Thyroid gland (tissue), 4 donors: ENCODE data around the gene ELOB.

Experiments used
- CTCF ChIP-seq, 6 experiments: fragments of 200-600 bp in 3 of 6; fragments of 450-650 bp in 3 of 6; sonication (generic) in 3 of 6; IDR thresholded peaks; one replicate each; pipeline ENCODE4 v1.5.1; 2016 to 2019; ENCODE audit warnings: antibody characterized with exemption in 6 of 6, mild to moderate bottlenecking in 2 of 6, inconsistent platforms in 1 of 6, moderate library complexity in 1 of 6
- POLR2A ChIP-seq, 2 donors: fragments of 450-650 bp; IDR thresholded peaks; one replicate each; pipeline ENCODE4 v1.6.1; 2017; ENCODE audit warnings: antibody characterized with exemption in 2 of 2, mild to moderate bottlenecking in 2 of 2, moderate library complexity in 1 of 2

DNA sequence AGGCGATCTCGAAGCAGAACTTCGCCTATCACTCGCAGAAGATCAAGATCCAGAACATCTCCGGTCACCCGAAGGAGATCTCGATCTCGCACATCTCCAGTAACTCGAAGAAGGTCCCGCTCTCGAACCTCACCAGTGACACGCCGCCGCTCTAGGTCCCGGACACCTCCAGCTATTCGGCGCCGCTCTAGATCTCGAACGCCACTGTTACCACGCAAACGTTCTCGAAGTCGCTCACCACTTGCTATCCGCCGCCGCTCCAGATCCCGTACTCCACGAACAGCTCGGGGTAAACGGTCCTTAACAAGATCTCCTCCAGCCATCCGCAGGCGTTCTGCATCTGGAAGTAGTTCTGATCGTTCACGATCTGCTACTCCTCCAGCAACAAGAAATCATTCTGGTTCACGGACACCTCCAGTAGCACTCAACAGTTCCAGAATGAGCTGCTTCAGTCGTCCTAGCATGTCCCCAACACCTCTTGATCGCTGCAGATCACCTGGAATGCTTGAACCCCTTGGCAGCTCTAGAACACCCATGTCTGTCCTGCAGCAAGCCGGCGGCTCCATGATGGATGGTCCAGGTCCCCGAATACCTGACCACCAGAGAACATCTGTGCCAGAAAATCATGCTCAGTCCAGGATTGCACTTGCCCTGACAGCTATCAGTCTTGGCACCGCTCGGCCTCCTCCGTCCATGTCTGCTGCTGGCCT lies 10.5 kb downstream of the ELOB start:
- TF ChIP-seq CTCF (IDR thresholded peaks at IDR 0.05) (no peak), POLR2A (IDR thresholded peaks at IDR 0.05) (no peak)
